ENCODE results near the gene CSMD2. TPM values are rescaled to one million over a fixed set of nuclear protein-coding genes. Genes with fewer than 3 reads are reported as not detected.

CSMD2 gene
- total RNA-seq, 1 experiment from 2014 or later = 2.8 TPM

- no peaks in the 10 kb centered on the region for H3K27me3 ChIP-seq (replicated peaks; ENCODE audit: insufficient read depth, low read depth, low read length, poor library complexity)
- H3K4me1 ChIP-seq (ENCODE audit: insufficient read depth, low read length, poor library complexity, severe bottlenecking) = no peaks in the 10 kb centered on the region
- intact Hi-C loops (cut with micrococcal nuclease; ENCODE audit: unreplicated experiment) = no loop called here
- no peaks in the 10 kb centered on the region for H3K9me3 ChIP-seq (ENCODE audit: low read depth, low read length, poor library complexity, severe bottlenecking)
- H3K36me3 ChIP-seq (ENCODE audit: insufficient read depth, low read length, poor library complexity, severe bottlenecking) = no peaks in the 10 kb centered on the region
- ChIA-PET POLR2A (ENCODE audit: low non-redundant PET) (no interaction called here), CTCF (no interaction called here)
- DNase-seq (ENCODE audit: low spot score) = no peak
- no TSS peak for BruUV-seq (replicated peaks)
- TF ChIP-seq EZH2 (IDR thresholded peaks at IDR 0.05; ENCODE audit: borderline replicate concordance, low read depth, low read length, poor library complexity, severe bottlenecking) (no peak), CTCF (conservative IDR thresholded peaks at IDR 0.05; ENCODE audit: low read depth, low read length) (no peak)
- H3K4me3 ChIP-seq (ENCODE audit: low read depth, low read length, poor library complexity, severe bottlenecking) = no peak overlapping the region
- H3K27ac ChIP-seq (ENCODE audit: low read depth, low read length, poor library complexity, severe bottlenecking) = no peak overlapping the region
Measured at GRCh38 chr1:33997127-33998036, 167.6 kb downstream of the CSMD2 start.

DNA sequence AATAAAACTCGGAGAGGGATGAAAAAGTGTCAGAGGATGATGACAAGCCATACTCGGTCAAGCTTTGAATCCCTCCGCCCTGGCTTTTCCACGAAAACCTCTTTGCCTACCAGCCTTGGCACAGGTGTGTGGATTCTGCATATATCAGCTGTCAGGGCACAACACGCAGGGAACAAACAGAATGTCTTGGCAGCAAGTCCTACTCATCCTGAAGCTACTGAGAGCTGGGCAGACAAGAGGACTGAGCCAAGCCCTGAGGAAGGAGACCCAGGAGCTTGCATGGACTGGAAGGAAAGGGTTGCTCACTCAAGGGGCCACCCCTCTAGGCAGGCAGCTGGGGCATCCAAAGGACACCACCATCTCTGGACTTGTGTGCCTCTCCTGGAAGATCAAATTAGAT lies 168.7 kb downstream of the CSMD2 start:
- CTCF ChIA-PET = no interaction called here
- TF ChIP-seq CTCF (conservative IDR thresholded peaks at IDR 0.05; ENCODE audit: low read depth, low read length) (no peak), EZH2 (IDR thresholded peaks at IDR 0.05; ENCODE audit: borderline replicate concordance, low read depth, low read length, poor library complexity, severe bottlenecking) (no peak)
- Histone ChIP-seq H3K36me3 (ENCODE audit: insufficient read depth, low read length, poor library complexity, severe bottlenecking) (no peaks in the 10 kb centered on the region), H3K27ac (ENCODE audit: low read depth, low read length, poor library complexity, severe bottlenecking) (no peak overlapping the region), H3K4me1 (ENCODE audit: insufficient read depth, low read length, poor library complexity, severe bottlenecking) (no peaks in the 10 kb centered on the region), H3K9me3 (ENCODE audit: low read depth, low read length, poor library complexity, severe bottlenecking) (no peaks in the 10 kb centered on the region), H3K4me3 (ENCODE audit: low read depth, low read length, poor library complexity, severe bottlenecking) (no peak overlapping the region), H3K27me3 (replicated peaks; ENCODE audit: insufficient read depth, low read depth, low read length, poor library complexity) (no peaks in the 10 kb centered on the region)
- POLR2A ChIA-PET (ENCODE audit: low non-redundant PET) = no interaction called here
- no peak for DNase-seq (ENCODE audit: low spot score)
- intact Hi-C loops (cut with micrococcal nuclease; ENCODE audit: unreplicated experiment) = no loop called here
- no TSS peak for BruUV-seq (replicated peaks)

GRCh38 chr1:33993301-33993700 lies 171.7 kb downstream of the CSMD2 start:
- H3K27ac ChIP-seq (ENCODE audit: low read depth, low read length, poor library complexity, severe bottlenecking) = no peak overlapping the region
- ChIA-PET POLR2A (ENCODE audit: low non-redundant PET) (no interaction called here), CTCF (no interaction called here)
- H3K4me3 ChIP-seq (ENCODE audit: low read depth, low read length, poor library complexity, severe bottlenecking) = no peak overlapping the region
- intact Hi-C loops (cut with micrococcal nuclease; ENCODE audit: unreplicated experiment) = no loop called here
- BruUV-seq (replicated peaks) = no TSS peak
- H3K4me1 ChIP-seq (ENCODE audit: insufficient read depth, low read length, poor library complexity, severe bottlenecking) = no peaks in the 10 kb centered on the region
- no peaks in the 10 kb centered on the region for H3K9me3 ChIP-seq (ENCODE audit: low read depth, low read length, poor library complexity, severe bottlenecking)
- H3K27me3 ChIP-seq (replicated peaks; ENCODE audit: insufficient read depth, low read depth, low read length, poor library complexity) = no peaks in the 10 kb centered on the region
- no peak for DNase-seq (ENCODE audit: low spot score)
- TF ChIP-seq CTCF (conservative IDR thresholded peaks at IDR 0.05; ENCODE audit: low read depth, low read length) = no peak
- no peaks in the 10 kb centered on the region for H3K36me3 ChIP-seq (ENCODE audit: insufficient read depth, low read length, poor library complexity, severe bottlenecking)
